Endothelial cell of umbilical vein (primary cell): ENCODE data around the gene COL6A3.
"Not testable (repeated sequence)": the region's sequence is repeated elsewhere in the genome, so short reads cannot be mapped to it uniquely, and the experiment has no call there.

Experiments
- EZH2 ChIP-seq: IDR thresholded peaks from 2 replicates; pipeline ENCODE4 v1.6.1; 2012; ENCODE audit warnings: borderline replicate concordance, low read depth, mild to moderate bottlenecking, moderate library complexity, low read length, inconsistent platforms; ENCODE audit not compliant: severe bottlenecking
- MYC ChIP-seq: IDR thresholded peaks from one replicate; pipeline ENCODE4 v1.6.1; 2011; ENCODE audit warnings: mild to moderate bottlenecking, low read depth, low read length
- POLR2A ChIP-seq: IDR thresholded peaks from 2 replicates; pipeline ENCODE4 v1.6.1; 2012; ENCODE audit warnings: low read depth, mild to moderate bottlenecking, control low read depth, low read length
- POLR2AphosphoS5 ChIP-seq: IDR thresholded peaks from 2 replicates; pipeline ENCODE4 v1.6.1; 2012; ENCODE audit warnings: low read depth, mild to moderate bottlenecking, control low read depth, low read length, moderate library complexity; ENCODE audit not compliant: insufficient read depth
- TF ChIP-seq, protein P1 (sequence below), 2 donors: IDR thresholded peaks; 1 replicate in 1 of 2; 2 replicates in 1 of 2; pipeline ENCODE4 v1.5.1; 2011; ENCODE audit warnings: low read length in 2 of 2, mild to moderate bottlenecking in 2 of 2, moderate library complexity in 2 of 2, control low read depth in 1 of 2, inconsistent platforms in 1 of 2, low read depth in 1 of 2; ENCODE audit not compliant: insufficient read depth in 1 of 2; ENCODE audit errors: extremely low read depth in 1 of 2
- TF ChIP-seq, protein P2 (sequence below): IDR thresholded peaks from 2 replicates; pipeline ENCODE4 v1.6.1; 2011; ENCODE audit not compliant: insufficient read depth, insufficient read length

DNA sequence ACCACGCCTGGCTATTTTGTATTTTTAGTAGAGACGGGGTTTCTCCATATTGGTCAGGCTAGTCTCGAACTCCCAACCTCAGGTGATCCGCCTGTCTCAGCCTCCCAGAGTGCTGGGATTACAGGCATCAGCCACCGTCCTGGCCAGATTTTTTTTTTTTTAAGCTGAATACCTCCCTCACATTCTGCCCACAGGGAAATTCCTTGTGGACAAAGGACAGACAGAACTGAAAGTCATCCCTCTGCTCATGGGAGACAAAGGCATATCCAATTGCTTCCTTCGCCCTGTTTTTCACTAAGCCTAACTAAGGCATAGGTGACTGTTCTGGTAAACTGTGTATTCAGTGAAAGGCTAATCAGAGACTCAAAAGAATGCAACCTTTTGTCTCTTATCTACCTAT, 59.8 kb downstream of the COL6A3 start:
- TF ChIP-seq POLR2AphosphoS5, POLR2A, EZH2, MYC: not testable (repeated sequence)
- TF ChIP-seq, protein P1, sequence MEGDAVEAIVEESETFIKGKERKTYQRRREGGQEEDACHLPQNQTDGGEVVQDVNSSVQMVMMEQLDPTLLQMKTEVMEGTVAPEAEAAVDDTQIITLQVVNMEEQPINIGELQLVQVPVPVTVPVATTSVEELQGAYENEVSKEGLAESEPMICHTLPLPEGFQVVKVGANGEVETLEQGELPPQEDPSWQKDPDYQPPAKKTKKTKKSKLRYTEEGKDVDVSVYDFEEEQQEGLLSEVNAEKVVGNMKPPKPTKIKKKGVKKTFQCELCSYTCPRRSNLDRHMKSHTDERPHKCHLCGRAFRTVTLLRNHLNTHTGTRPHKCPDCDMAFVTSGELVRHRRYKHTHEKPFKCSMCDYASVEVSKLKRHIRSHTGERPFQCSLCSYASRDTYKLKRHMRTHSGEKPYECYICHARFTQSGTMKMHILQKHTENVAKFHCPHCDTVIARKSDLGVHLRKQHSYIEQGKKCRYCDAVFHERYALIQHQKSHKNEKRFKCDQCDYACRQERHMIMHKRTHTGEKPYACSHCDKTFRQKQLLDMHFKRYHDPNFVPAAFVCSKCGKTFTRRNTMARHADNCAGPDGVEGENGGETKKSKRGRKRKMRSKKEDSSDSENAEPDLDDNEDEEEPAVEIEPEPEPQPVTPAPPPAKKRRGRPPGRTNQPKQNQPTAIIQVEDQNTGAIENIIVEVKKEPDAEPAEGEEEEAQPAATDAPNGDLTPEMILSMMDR (IDR thresholded peaks at IDR 0.05; ENCODE audit: extremely low read depth in 1 of 2, insufficient read depth in 1 of 2, low read depth in 1 of 2, low read length in 2 of 2), result not testable (repeated sequence)
- TF ChIP-seq, protein P2, sequence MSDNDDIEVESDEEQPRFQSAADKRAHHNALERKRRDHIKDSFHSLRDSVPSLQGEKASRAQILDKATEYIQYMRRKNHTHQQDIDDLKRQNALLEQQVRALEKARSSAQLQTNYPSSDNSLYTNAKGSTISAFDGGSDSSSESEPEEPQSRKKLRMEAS, result not testable (repeated sequence)
